ENCODE measurements around the gene RHOJ.
"Not testable (repeated sequence)": the region's sequence is repeated elsewhere in the genome, so short reads cannot be mapped to it uniquely, and the experiment has no call there.

The RHOJ gene

DNA sequence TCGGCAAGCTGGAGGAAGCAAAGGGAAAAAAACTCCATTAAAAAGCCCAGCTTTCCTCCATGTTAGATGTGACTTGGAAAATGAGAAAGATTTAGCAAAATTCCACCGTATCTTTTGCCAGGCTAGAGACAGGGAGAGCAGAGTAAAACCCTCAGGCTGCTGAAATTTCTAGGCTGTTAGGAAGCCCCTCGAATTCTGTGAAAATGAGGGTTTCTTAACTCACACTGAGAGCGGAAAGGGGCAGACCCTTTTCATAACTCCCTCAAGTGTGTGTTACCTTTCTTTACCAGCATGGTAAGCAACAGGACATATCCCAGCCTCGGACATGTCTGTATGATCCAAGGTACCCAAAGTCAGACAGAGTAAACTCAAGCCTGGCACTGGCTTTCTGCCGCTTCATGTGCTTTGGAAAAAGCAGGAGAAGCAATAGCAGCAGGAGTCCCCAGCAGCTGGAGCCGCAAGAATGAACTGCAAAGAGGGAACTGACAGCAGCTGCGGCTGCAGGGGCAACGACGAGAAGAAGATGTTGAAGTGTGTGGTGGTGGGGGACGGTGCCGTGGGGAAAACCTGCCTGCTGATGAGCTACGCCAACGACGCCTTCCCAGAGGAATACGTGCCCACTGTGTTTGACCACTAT lies at the start of gene RHOJ:
TSS of gene RHOJ (plus strand) at position 37 of the 637 bp plus-strand sequence. CDS start at position 464, 427 bp downstream.
- DNase-seq (ENCODE audit: low spot score), result no peak

DNA sequence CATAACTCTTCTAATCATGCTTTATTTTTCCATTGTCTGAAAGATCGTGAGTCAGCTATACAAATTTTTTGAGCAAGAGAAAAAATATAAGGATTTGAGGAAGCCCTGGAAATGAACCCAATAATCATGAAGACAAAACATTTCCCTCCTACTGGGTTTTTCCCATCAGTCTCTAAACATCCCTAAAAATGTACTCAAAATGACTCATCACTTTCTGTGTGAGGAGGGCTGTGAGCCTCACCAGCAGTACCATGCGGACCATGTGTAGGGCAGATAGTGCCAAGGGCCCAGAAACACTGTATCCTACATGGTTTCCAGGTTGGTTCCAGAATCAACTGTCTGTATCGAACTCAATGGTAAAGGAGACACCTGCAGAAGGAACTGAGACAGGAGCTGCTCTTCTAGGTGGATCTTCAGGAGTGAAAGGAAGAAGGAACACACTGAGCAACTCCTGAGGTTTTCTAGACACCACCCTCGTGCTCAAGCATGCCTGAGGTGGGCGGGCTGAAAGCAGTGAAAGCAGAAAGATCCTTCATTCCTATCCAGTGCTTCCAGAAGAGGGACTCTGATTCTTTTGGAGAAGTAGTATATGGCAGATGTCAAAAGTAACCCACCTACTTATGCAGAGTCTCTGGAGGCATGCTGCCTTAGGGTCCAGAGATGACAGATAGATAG lies 48.6 kb upstream of the RHOJ start:
- no peak for DNase-seq (ENCODE audit: low spot score)

DNA sequence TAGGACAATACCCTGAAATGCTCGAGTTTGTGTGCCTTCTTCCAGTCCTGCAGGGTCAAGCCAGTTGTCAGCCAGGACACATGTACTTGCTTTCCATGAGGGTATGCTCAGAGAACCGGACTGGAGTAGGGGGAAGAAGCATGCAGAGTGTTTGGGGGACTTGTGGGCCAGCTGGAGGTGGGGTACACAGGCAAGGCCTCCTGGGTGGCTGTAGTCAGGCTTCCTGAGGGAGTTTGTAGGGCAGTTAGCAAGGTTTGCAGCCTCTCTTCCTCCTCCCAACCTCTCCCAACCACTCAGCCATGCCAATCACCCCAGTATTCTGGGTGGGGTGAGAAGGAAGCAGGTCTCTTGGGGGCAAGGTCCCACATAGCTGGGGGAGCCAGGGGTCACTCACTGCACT lies 47.0 kb upstream of the RHOJ start:
- no peak for DNase-seq (ENCODE audit: low spot score)

DNA sequence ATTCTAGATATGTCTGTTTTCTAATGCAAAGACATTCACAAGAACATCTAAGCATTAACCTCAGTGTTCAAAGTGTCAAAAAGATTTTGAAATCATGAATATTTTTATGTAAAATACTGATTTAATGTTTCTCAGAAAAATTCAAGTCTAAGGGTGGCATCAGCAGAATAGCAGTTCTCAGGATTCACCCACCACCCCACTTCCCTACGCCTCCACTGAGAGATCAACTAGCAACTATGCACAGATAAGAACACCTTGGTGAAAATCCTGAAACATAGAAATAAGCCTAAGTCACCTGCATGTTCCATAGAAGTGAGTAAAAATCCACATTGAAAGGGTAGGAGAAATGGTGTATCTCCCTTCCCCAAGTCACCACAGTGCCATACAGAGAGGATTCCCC lies 40.9 kb upstream of the RHOJ start:
- no peak for DNase-seq (ENCODE audit: low spot score)

DNA sequence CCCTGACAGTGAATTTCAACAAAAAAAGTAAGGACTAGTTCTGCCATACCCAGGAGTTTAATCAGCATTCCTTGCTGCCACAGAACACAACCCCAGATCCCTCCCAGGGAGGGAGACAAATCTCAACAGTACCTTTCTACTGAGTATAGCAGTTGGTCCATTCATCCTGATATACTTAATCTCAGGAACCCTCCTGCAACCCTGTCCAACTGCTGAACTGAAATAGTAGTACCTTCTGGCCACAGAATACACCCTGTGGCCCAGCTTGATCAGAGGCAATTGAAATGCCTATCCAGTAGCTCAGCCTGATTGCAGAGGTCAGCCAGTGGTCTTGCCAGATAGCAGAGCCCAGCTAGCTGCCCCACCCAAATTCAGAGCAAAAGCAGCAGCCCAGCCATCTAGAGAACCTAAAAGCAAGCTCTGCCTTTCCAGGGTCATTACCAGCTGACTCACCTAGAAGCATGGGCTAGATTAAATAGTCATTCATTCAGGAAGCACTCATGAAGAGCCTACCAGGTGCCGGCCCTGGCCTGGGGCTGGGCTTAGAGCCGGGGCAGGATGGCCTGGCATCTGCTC lies 40.0 kb upstream of the RHOJ start:
- no peak for DNase-seq (ENCODE audit: low spot score)

DNA sequence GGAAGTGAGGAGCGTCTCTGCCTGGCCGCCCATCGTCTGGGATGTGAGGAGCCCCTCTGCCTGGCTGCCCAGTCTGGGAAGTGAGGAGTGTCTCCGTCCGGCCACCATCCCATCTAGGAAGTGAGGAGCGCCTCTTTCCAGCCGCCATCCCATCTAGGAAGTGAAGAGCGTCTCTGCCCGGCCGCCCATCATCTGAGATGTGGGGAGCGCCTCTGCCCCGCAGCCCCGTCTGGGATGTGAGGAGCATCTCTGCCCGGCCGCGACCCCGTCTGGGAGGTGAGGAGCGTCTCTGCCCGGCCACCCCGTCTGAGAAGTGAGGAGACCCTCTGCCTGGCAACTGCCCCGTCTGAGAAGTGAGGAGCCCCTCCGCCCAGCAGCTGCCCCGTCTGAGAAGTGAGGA lies 39.0 kb upstream of the RHOJ start:
- DNase-seq (ENCODE audit: low spot score), result not testable (repeated sequence)

DNA sequence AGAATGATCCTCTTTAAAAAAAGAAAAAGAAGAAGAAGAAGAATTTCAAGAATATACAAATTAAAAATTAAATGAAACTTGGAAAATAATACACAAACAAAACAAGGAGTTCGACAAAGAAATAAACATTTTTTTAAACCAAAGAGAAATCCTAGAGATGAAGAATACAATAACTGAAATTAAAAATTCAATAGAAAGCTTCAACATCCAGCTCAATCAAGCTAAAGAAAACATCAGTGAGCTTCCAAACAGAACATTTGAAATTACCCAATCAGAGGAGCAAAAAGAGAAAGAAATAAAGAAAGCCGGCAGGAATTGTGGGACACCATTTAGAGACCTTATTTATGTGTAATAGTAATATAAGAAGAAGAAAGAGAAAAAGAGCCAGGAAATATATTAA lies 37.2 kb upstream of the RHOJ start:
- no peak for DNase-seq (ENCODE audit: low spot score)

DNA sequence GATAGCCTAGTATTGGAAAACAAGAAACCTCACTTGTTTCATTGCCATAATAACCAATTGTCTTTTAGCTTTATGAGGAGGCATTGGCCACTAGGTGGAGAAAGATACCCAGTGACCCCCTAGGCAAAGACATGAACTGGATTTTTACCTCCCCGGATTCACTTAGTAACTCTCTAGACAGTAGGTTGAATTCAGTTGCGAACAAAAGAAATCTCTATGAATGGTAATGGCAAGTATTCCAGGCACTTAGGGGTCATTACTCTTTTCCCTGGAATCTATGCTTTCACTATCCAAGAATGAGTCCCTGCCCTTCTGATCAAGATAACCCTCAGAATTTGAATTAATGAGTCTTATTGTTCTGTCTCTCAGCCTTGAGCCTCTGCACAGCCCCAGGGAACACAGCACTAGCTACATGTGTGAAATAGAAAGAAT lies 29.5 kb upstream of the RHOJ start:
- DNase-seq (ENCODE audit: low spot score), result peak; percentile 23

DNA sequence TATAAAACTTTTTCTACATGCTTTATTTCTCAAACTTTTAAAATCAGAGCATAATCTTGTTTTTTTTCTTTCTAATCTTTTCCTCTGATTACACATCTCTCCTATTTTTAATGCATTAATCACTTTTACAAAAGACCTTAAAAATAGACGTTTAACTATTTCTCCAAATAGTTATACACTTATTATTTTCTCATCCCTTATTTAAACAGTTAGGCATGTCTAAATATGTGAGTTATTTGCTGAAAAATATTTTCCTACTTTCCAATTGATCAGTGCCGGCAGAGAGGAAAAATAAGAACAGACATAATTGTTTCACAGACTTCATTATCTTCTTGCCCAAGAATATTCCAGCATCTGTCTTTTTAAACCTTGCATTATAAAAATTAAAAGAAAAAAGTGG lies 28.7 kb upstream of the RHOJ start:
- no peak for DNase-seq (ENCODE audit: low spot score)

DNA sequence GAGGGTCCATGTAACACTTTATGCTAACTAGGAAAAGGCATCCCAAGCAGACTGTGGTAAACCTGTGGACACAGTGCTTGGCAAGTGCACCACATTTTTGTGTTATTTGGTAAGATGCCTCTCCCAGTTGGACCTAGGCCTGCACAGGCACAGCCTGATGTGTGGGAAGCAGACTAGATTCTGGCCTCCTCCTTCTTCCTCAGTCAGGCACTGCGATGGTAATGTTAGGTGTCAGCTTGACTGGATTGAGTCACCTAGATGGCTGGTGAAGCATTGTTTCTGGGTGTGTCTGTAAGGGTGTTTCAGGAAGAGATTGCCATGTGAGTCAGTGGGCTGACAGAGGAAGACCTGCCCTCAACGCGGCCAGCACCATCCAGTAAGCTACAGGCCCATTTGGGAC lies 25.3 kb upstream of the RHOJ start:
- DNase-seq (ENCODE audit: low spot score), result no peak

DNA sequence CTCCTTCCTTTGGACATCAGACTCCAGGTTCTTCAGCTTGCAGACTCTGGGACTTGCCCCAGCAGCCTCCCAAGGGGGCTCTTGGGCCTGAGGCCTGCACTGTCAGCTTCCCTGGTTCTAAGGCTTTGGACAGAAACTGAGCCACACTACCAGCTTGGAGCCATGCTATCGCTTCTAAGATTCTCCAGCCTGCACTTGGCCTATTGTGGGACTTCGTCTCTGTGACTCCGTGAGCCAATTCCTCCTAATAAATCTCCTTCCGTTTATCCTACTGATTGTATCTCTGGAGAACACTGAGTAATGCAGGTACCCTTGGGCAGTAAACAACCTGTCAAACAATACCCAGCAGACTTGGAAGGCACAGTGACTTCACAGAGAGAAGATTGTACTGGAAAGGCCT lies 24.9 kb upstream of the RHOJ start:
- DNase-seq (ENCODE audit: low spot score), result no peak

DNA sequence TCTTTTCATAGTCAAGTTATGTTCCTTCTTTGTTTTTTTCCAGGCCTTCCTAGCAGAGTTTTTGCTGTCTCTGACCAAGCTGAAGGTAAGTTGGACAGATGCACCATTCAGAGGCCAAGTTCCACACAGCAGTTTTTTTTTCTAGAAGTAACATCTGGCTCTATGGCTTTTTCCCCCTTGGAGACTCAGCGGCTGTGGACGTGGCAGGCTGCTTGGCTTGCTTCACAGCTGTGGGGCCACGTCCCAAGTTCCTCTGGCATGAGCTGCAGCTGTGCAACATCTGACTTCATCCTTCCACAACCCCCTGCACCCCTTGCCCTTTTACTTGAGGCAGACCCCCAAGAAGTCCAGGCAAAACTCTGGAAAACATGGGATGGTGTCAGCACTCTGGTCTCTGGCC lies 24.2 kb upstream of the RHOJ start:
- no peak for DNase-seq (ENCODE audit: low spot score)

DNA sequence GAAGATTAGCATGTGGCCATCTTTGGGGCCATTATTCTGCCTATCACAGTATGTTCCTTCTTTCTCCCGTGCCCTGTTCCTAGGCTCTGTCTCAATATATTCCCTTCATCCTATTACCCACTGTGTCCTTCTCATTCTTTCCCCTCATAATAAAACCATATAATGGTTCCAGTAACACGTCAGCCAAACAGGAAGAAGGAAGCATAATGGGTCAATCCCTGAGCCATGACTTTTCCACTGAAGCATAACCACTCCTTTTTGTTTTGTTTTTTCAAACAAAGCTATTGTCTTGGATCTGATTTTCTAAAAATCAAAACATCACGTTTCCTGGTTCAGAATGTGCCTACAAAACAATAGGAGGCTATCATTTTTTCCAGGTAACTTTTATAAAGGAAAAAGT lies 21.3 kb upstream of the RHOJ start:
- no peak for DNase-seq (ENCODE audit: low spot score)

DNA sequence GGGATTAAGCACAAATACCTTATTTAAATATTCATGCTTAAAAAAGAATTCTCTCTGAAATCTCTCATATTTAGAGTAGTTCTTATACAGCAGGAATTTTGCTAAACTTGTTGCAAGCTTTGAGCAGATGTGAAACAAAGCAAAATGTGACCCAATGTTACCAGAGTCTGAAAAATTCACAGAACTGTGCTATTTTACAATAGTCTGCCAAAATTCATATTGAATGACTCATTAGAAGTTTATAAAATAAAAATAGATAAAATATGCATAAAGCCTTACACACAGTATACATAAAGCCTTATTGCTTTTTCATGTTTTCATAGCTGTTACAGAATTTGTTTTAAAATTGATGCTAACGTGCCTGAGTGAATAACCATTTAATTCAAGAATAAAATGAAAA lies 17.8 kb upstream of the RHOJ start:
- DNase-seq (ENCODE audit: low spot score), result no peak

DNA sequence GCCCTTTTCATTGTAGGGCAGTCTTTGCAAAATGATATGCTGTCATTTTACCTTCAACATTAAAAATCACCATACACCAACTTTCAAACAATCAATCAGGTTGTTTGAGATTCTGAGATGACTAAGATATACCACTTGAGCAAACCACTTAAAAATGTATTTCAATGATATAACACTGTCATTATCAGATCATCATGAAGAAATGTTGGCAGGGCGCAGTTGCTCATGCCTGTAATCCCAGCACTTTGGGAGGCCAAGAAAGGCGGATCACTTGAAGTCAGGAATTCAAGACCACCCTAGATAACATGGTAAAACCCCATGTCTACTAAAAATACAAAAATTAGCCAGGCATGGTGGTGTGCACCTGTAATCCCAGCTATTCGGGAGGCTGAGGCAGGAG lies 13.0 kb upstream of the RHOJ start:
- no peak for DNase-seq (ENCODE audit: low spot score)

DNA sequence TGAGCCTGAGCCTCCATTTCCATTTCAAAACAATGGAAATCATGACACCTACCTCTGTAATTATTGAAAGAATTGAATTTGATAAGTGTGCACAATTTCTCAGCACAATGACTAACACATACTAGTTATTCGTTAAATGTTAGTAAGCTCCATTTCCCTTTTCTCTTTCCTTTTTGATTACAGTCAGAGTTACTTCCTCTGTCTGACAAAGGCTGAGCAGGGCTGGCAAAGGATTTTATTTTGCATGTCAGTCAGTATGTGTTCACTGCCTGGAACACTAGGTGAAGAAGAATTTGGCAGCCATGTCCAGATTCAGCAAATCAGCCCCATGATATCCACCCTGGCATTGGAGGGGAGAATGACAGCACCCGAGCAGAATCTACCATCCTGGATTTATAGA lies 12.2 kb upstream of the RHOJ start:
- no peak for DNase-seq (ENCODE audit: low spot score)

DNA sequence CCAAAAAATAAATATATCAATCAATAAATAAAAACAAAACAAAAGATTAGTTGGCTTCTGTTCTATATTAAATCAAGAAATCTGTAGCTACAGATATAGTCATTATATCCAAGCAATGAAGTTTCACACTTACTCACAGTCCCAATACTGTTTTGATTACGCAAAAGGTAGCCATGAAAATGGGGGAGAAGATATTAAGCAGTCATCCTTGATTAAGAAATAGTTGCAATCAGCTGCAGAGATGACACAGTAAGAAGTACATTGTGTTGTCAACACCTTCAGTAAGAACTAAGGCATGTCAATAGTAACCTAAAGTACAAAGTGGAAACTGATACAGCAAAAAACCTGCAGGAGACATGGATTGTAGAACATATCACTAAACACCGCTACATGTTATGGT lies 11.0 kb upstream of the RHOJ start:
- no peak for DNase-seq (ENCODE audit: low spot score)

DNA sequence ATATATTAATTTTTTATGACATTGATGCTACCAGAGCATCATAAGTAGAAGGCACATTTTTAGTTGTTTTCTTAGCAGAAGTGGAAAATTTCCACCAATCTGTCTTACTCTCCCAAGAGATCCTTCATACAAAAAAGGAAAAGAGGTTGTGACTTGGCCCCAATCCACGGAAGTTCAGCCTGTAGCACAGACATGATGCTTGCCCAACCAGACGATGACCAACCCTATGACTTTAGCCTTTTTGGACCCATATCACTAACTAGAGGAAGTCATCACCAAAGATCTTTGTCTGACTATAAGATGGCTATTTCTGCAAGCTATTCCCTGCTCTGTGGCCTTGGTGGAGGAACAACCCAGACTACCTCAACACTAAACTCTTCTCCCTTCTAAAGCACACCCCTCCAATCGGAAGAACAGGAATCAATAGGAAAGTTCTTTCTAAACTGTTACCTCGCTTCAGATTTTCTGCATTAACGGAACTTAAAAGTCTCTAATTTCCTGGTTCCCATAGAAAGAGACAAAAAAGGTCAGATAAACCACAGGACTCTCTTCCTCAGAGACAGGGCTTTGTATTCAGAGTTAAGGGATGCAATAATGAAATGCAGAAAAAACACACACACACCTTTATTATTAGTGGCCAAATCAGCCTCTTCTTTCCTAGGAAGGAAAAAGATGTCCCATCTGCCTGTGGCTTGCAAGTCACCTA lies 4.1 kb upstream of the RHOJ start:
- no peak for DNase-seq (ENCODE audit: low spot score)

DNA sequence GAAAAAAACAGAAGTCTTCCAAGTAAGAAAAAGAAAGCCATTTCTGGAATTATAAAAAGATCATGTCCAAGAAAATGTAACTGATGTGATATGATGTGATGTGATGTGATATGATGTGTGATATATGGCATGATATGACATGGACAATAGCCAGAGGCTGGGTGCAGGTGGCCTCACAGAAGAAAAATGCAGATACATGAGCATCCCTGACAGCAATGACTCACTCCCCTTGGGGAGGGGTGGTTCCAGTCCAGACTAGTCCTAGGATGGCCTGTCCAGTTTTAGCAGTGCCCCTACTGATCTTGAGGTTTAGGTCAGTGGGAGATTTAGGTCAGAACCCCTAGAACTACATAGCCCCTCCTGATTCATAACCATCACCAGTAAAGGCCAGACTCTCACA lies 3.5 kb upstream of the RHOJ start:
- no peak for DNase-seq (ENCODE audit: low spot score)

DNA sequence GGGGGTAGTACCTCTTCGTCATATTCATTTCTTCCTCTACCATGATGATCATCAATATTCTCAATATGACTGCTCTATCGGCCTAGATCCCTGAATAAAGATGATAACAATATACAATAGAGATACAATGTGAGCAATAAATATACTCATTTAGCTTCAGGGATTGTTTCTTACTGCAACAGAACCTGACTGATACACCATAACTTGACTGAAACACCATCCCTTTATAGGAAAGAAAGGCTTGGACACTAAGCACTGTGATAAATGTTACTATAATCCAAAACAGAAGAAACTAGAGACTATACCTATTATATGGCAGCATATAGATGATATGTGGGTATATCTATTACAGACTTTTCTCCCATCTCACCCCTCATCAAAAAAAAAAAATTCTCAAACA lies 1.2 kb upstream of the RHOJ start:
- no peak for DNase-seq (ENCODE audit: low spot score)

DNA sequence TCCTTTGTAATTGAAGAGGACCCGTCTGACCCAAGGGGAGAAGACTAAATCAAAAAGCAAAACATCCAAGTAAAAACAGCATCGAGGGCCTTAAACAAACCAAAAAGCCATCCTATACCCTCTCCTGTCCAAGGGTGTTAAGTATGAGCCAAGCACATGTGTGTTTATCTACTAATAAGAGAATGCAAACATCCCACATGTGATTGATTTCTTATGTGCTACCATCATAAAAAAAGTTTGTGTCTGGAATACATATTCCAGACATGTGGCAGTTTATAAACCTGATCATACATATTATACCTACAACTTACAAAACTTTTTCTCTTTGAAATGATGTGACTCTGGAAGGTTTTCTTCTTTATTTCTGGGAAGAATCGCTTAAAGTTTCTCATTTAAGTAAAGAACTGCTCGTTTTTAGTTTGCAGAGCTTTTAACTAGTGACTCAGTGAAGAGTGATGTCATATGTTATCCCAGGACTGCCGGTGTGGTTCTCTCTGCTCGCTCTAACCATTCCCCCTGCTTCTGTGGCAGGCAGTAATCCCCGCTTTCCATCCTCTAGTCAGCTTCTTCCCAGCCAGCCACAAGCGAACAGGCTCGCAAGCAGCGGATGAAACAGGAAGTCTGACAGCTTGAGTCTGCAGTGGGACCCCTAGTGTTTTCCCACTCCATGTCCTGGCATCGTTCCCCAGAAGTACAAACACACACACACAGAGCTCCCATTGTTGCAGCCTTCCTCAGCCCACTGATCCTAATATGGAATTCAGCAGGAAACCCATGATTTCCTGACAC lies 431 bp upstream of the RHOJ start:
- no peak for DNase-seq (ENCODE audit: low spot score)

DNA sequence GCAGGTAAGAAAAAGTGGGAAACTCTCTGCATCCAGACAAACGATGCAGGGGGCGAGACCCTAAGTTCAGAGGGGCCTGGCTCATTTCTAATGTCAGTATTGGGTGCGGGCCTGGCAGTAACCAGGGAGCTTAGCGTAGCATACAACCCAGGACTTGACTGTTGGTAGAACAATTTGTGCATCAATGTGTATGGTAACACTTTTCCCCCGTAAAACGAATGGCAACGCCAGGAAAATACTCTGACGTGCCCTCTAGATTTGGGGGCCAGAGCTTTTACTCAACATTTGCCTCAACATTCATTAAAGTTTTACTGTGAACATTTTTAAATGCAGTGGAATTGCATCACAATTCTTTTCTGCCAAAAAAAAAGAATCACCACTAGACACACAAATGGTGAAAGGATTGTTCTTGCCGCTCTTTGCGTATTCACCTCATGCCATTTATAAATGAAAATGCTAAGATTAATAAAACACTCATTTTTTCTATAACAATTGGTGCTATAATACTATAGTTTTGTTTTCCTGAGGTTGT lies 867 bp downstream of the RHOJ start:
- no peak for DNase-seq (ENCODE audit: low spot score)

Measured in LoVo (cell line).